ENCODE data around the gene EDA. TPM values are rescaled to one million over a fixed set of nuclear protein-coding genes. Genes with fewer than 3 reads are reported as not detected.
"Not testable (repeated sequence)": the region's sequence is repeated elsewhere in the genome, so short reads cannot be mapped to it uniquely, and the experiment has no call there.

The EDA gene
- polyA plus RNA-seq, 1 donor from 2014 or later, result not detected

DNA sequence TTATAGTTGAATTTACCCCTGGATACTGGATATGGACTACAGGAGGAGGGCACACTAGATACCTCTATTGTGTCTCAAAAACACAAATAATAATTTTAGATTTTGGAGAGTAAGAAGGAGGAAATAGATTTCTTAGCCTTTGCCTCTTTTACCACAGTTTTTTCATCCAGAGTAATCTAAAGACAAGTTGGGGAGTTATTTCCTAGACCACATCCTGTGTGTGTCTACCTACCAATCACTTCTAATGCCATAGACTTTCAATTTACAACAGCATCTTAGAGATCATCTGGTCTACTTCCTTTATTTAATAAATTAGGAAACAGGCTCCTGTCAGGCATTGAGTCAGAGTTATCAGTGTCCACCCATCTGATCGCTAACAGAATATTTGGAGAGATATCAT lies 191.5 kb downstream of the EDA start:
- no peaks in the 10 kb centered on the region for H3K27me3 Mint-ChIP-seq
- no peaks in the 10 kb centered on the region for H3K4me1 Mint-ChIP-seq
- no peaks in the 10 kb centered on the region for H3K36me3 Mint-ChIP-seq
- no peak overlapping the region for H3K27ac Mint-ChIP-seq
- H3K9me3 Mint-ChIP-seq, result peaks cover 0 to 3% (median 1%) of the 10 kb centered on the region in 3 donors
- no peak overlapping the region for H3K4me3 Mint-ChIP-seq

GRCh38 chrX:69808375-69808774 lies 192.5 kb downstream of the EDA start:
- Mint-ChIP-seq H3K27ac (no peak overlapping the region), H3K4me3 (no peak overlapping the region), H3K4me1 (no peaks in the 10 kb centered on the region), H3K27me3 (no peaks in the 10 kb centered on the region), H3K9me3 (peaks cover 0 to 3% (median 1%) of the 10 kb centered on the region in 3 donors), H3K36me3 (no peaks in the 10 kb centered on the region)

DNA sequence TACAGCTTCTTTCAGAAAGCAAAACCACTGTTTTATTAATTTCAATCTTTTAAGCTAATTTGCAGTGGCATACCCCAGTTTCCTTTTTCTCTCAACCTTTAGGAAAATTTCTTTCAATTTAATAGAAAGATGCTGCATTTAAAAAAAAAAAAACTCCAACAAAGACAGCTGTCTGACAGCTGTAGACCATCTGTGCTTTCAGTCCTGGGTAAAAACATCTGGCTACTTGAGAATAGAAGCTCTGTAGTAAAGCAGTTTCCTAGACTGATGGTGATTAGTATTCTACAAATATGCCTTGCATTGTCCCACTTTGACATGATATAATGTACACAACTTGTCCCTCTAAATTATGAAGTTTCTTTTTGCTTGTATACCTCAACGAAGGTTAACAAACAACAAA lies 197.8 kb downstream of the EDA start:
- no peaks in the 10 kb centered on the region for H3K36me3 Mint-ChIP-seq
- H3K4me3 Mint-ChIP-seq, result no peak overlapping the region
- no peaks in the 10 kb centered on the region for H3K4me1 Mint-ChIP-seq
- peaks cover 0 to 3% (median 3%) of the 10 kb centered on the region in 3 donors for H3K9me3 Mint-ChIP-seq
- H3K27me3 Mint-ChIP-seq, result no peaks in the 10 kb centered on the region
- no peak overlapping the region for H3K27ac Mint-ChIP-seq

DNA sequence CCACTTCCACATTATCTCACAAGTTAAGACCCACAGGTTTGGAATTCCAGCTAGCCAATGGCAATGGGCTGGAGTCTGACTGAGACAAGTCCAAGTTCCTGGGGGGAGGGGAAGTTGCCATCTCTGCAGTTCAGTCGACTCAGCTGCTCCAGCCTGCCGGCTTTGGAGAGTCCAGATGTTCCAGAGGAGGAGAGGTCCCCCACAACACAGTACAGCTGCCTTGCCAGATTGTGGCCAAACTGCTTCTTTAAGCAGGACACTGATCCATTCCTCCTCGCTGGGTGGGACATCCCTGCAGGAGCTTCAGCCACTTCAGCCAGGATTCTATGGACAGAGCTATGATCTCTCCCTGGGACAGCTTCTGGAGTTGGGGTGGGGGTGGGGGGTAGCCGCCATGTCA lies 199.2 kb downstream of the EDA start:
- peaks cover 2 to 6% (median 5%) of the 10 kb centered on the region in 3 donors for H3K9me3 Mint-ChIP-seq
- no peaks in the 10 kb centered on the region for H3K27me3 Mint-ChIP-seq
- no peak overlapping the region for H3K4me3 Mint-ChIP-seq

DNA sequence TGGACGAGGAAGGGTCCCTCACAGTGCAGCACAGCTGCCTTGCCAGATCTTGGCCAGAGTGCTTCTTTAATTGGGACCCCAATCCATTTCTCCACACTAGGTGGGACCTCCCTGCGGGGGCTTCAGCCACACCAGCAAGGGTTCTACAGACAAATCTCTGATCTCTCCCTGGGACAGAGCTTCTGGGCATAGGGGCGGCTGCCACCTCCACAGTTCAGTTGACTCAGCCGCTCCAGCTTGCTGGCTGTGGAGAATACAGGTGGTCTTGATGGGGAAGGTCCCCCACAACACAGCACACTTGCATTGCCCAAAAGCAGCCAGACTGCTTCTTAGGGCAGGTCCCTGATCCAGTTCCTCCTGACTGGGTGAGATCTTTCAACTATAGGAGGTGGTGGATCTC lies 199.6 kb downstream of the EDA start:
- no peaks in the 10 kb centered on the region for H3K27me3 Mint-ChIP-seq
- H3K36me3 Mint-ChIP-seq, result no peaks in the 10 kb centered on the region
- H3K4me3 Mint-ChIP-seq, result no peak overlapping the region
- no peak overlapping the region for H3K27ac Mint-ChIP-seq
- peaks cover 2 to 6% (median 5%) of the 10 kb centered on the region in 3 donors for H3K9me3 Mint-ChIP-seq
- no peaks in the 10 kb centered on the region for H3K4me1 Mint-ChIP-seq

More for the DNA sequence above, 199.2 kb downstream of the EDA start:
- H3K27ac Mint-ChIP-seq, result no peak overlapping the region
- no peaks in the 10 kb centered on the region for H3K4me1 Mint-ChIP-seq
- H3K36me3 Mint-ChIP-seq, result no peaks in the 10 kb centered on the region

DNA sequence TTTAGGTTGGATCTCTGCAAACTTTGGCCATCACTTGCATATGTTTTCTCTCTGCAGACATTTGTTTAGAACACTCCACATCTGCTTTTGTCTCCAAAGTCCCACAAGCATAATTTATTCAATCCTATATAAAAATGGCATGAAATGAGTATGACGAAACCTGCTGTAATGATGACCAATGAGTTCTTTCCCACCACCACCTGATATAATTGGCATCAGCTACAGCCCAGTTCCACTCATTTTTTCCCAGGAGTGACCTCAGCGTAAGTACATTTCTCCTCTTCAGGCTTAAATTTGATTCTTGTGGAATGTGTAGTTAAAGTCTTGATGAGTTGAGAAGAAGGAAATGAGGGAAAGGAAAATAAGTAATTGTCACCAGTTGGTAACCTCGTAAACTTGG lies 228.7 kb downstream of the EDA start:
- no peaks in the 10 kb centered on the region for H3K4me1 Mint-ChIP-seq
- no peak overlapping the region for H3K27ac Mint-ChIP-seq
- no peaks in the 10 kb centered on the region for H3K9me3 Mint-ChIP-seq
- H3K36me3 Mint-ChIP-seq, result no peaks in the 10 kb centered on the region
- H3K27me3 Mint-ChIP-seq, result no peaks in the 10 kb centered on the region
- no peak overlapping the region for H3K4me3 Mint-ChIP-seq

GRCh38 chrX:69859999-69860398 lies 244.1 kb downstream of the EDA start:
- H3K27me3 Mint-ChIP-seq, H3K27ac Mint-ChIP-seq, H3K4me3 Mint-ChIP-seq, H3K4me1 Mint-ChIP-seq, H3K36me3 Mint-ChIP-seq: not testable (repeated sequence)
- peaks cover 4 to 25% (median 8%) of the 10 kb centered on the region in 3 donors for H3K9me3 Mint-ChIP-seq

DNA sequence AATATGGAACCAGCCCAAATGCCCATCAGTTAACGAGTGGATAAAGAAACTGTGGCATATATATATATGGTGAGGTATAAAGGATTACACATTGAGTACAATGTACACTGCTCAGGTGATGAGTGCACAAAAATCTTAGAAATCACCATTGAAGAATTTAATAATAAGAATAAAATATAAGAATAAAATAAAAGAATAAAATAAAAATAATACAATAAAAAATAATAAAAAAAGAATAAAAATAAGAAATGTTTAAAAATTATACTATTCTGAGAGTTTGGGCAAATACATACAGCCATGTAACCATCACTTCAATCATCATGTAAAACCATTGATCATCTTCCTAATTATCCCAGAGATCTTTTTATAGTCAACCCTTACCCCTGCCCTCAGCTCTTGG lies 260.3 kb downstream of the EDA start:
- peaks cover 2 to 6% (median 4%) of the 10 kb centered on the region in 3 donors for H3K9me3 Mint-ChIP-seq
- no peaks in the 10 kb centered on the region for H3K36me3 Mint-ChIP-seq
- H3K4me3 Mint-ChIP-seq, result no peak overlapping the region
- no peaks in the 10 kb centered on the region for H3K27me3 Mint-ChIP-seq
- no peaks in the 10 kb centered on the region for H3K4me1 Mint-ChIP-seq
- no peak overlapping the region for H3K27ac Mint-ChIP-seq

- no peaks in the 10 kb centered on the region for H3K4me1 Mint-ChIP-seq
- peaks cover 2 to 9% (median 3%) of the 10 kb centered on the region in 3 donors for H3K9me3 Mint-ChIP-seq
- no peaks in the 10 kb centered on the region for H3K36me3 Mint-ChIP-seq
- peaks cover 2% of the 10 kb centered on the region for H3K27me3 Mint-ChIP-seq
- no peak overlapping the region for H3K4me3 Mint-ChIP-seq
- H3K27ac Mint-ChIP-seq, result no peak overlapping the region
Observed at GRCh38 chrX:69884210-69884609, 268.3 kb downstream of the EDA start.

DNA sequence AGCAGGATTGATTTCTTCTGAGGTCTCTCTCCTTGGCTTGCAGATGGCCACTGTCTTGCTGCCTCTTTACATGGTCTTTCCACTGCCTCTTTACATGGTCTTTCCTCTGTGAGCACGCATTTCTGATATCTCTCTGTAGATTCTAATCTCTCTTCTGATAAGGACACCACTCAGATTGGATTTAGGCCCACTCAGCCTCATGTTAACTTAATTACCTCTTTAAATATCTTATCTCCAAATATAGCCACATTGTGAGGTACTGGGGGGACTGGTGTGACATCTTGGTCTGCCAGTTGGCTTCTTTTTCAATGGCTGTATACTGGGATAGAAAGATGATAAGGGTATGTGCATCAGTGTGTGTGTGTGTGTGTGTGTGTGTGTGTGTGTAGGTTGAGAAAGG lies 280.1 kb downstream of the EDA start:
- Mint-ChIP-seq H3K36me3 (peaks cover 2% of the 10 kb centered on the region), H3K4me1 (peaks cover 0 to 2% (median 0%) of the 10 kb centered on the region in 3 donors), H3K27ac (peak overlapping the region in 1 of 3 donors; percentile 83)

DNA sequence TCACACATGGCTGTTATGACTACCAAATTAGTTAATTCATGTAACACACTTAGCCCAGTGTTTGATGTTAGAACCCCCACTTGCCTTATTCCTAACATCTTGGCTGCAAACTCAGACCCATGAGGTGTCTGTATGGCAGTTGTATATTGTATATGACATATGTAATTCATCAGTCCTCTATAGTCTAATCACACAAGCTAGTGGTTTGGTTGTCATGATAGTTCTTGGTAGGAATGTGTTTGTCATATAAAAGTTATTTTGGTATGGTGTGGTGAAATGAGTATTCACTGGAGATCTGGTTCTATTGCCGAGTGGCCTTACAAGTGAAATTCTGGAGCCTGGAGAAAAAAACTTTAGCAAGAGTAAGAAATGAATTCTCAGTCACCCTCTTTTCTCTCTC lies 284.6 kb downstream of the EDA start:
- Mint-ChIP-seq H3K27ac (no peak overlapping the region), H3K4me3 (no peak overlapping the region), H3K36me3 (peaks cover 2% of the 10 kb centered on the region), H3K9me3 (no peaks in the 10 kb centered on the region), H3K27me3 (no peaks in the 10 kb centered on the region), H3K4me1 (no peaks in the 10 kb centered on the region)

More for the DNA sequence above, 280.1 kb downstream of the EDA start:
- H3K9me3 Mint-ChIP-seq, result peaks cover 0 to 4% (median 2%) of the 10 kb centered on the region in 3 donors
- no peaks in the 10 kb centered on the region for H3K27me3 Mint-ChIP-seq
- H3K4me3 Mint-ChIP-seq, result no peak overlapping the region

- no peaks in the 10 kb centered on the region for H3K27me3 Mint-ChIP-seq
- no peaks in the 10 kb centered on the region for H3K36me3 Mint-ChIP-seq
- no peaks in the 10 kb centered on the region for H3K9me3 Mint-ChIP-seq
- H3K4me1 Mint-ChIP-seq, result no peaks in the 10 kb centered on the region
- H3K4me3 Mint-ChIP-seq, result no peak overlapping the region
- no peak overlapping the region for H3K27ac Mint-ChIP-seq
Observed at GRCh38 chrX:69906447-69906846, 290.5 kb downstream of the EDA start.

DNA sequence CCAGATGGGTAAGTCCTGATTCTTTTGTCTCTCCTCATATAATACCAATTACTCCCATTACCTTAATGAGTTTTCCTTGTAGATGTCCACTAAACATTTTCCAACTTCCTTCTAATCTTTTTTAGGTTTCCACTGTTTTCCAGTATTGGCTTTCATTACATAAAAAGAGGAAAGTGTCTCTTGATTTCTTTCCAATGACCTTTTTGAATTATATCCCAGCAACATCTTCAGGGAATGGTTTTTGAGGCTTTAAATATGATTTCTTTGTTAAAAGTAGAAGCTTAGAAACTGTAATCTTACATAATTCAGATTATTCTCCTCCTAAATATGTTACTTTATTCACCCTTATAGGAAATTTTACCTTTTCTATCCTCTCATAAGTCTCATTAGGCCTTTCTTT lies 298.9 kb downstream of the EDA start:
- Mint-ChIP-seq H3K4me3 (no peak overlapping the region), H3K4me1 (no peaks in the 10 kb centered on the region), H3K27me3 (no peaks in the 10 kb centered on the region), H3K36me3 (no peaks in the 10 kb centered on the region), H3K9me3 (no peaks in the 10 kb centered on the region), H3K27ac (no peak overlapping the region)

GRCh38 chrX:69919749-69920148 lies 303.8 kb downstream of the EDA start:
- Mint-ChIP-seq H3K4me1 (no peaks in the 10 kb centered on the region), H3K36me3 (no peaks in the 10 kb centered on the region), H3K4me3 (no peak overlapping the region), H3K9me3 (peaks cover 0 to 1% (median 1%) of the 10 kb centered on the region in 3 donors), H3K27ac (no peak overlapping the region), H3K27me3 (no peaks in the 10 kb centered on the region)

GRCh38 chrX:69932323-69932722 lies 316.4 kb downstream of the EDA start:
- no peaks in the 10 kb centered on the region for H3K4me1 Mint-ChIP-seq
- no peak overlapping the region for H3K27ac Mint-ChIP-seq
- H3K9me3 Mint-ChIP-seq, result no peaks in the 10 kb centered on the region
- H3K4me3 Mint-ChIP-seq, result no peak overlapping the region
- no peaks in the 10 kb centered on the region for H3K27me3 Mint-ChIP-seq
- no peaks in the 10 kb centered on the region for H3K36me3 Mint-ChIP-seq

GRCh38 chrX:69948276-69948797 lies 332.4 kb downstream of the EDA start:
- Mint-ChIP-seq H3K4me1 (peaks cover 0 to 1% (median 0%) of the 10 kb centered on the region in 3 donors), H3K9me3 (peaks cover 0 to 1% (median 0%) of the 10 kb centered on the region in 3 donors), H3K27me3 (peaks cover 3% of the 10 kb centered on the region), H3K27ac (no peak overlapping the region), H3K4me3 (no peak overlapping the region), H3K36me3 (no peaks in the 10 kb centered on the region)
